GM19099 (cell line): ENCODE data around the gene SLMAP.

Experiments
- POLR2A ChIP-seq: IDR thresholded peaks from 3 replicates; pipeline ENCODE4 v1.6.1; 2011; ENCODE audit warnings: low read depth; ENCODE audit not compliant: insufficient read length; ENCODE audit errors: extremely low read depth

SLMAP gene

GRCh38 chr3:57961177-57961827 lies 205.2 kb downstream of the SLMAP start:
- no peak for TF ChIP-seq POLR2A

DNA sequence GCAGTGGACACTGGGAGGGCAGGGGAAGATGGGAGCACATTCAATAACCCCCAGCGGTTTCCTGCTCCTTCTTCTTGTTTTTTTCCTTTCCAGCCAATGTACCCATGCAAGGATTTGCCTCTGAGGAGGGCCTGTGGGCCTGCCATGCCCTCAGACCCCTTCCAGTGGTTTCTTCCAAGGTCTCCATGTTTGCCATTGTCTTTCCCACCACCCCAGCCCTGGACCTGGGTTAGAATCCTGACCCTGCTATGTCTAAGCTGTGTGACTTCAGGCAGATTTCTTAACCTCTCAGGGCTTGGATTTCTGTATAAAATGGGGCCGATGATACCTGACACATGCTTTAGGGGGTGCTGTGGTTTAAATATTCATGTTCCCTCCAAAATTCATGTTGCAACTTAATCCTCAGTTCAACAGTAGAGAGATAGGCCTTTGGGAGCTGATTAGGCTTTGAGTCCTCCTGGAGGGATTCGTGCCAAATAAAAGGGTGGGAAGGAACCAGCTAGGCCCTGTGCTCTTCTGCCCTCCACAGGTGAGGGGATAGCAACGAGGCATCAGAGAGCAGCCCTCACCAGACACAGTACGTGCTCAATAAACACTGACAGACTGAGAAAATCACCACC lies 205.8 kb downstream of the SLMAP start:
- TF ChIP-seq POLR2A, result no peak

GRCh38 chr3:57962448-57962834 lies 206.3 kb downstream of the SLMAP start:
- no peak for TF ChIP-seq POLR2A

DNA sequence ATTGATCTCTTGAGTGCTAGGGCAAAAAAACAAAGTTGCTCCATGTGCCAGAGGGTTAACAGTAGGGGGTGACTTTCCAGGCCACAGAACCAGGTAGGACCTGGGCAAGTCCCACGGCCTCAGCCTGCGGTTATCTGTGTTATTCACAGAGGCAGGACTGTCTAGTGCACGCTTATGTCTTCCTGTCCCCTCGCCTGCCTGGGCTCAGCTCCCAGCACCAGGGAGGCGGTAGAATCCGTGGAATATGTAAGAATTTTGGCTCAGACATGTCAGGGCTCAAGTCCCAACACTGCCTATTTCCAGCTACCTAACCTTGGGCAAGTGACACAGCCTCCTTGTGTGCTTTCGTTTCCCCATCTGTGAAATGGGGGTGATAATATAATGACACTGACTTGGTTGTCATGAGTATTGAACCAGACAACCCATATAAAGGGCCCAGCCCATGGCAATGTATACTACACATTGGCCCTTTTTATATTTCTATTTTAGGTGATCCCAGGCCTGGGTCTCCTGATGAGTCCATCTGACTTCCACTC lies 207.8 kb downstream of the SLMAP start:
- no peak for TF ChIP-seq POLR2A

GRCh38 chr3:57966829-57967228 lies 210.7 kb downstream of the SLMAP start:
- no peak for TF ChIP-seq POLR2A

GRCh38 chr3:57967590-57967989 lies 211.5 kb downstream of the SLMAP start:
- TF ChIP-seq POLR2A, result no peak

- TF ChIP-seq POLR2A, result no peak
These were observed 212.4 kb downstream of the SLMAP start for GRCh38 chr3:57968501-57968900.

DNA sequence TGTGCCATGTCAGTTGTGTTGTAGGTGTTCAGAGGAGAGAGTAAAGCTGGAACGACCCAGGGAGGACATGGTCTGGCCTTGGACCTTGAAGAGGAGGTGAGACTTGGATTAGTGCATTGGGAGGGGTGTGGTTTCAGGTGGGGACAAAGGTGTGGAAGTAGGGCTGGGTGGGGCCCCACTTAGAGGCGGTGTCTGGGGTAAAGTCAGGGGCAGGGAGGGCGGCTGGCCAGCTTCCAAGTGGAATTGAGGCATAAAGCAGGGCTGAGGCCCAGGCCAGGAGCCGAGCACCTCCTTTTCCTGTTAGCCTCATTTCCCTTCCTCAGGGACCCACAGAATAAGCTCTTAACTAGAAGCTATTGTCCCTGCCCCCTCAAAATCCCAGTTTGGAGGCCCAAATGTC lies 215.9 kb downstream of the SLMAP start:
- TF ChIP-seq POLR2A, result no peak

DNA sequence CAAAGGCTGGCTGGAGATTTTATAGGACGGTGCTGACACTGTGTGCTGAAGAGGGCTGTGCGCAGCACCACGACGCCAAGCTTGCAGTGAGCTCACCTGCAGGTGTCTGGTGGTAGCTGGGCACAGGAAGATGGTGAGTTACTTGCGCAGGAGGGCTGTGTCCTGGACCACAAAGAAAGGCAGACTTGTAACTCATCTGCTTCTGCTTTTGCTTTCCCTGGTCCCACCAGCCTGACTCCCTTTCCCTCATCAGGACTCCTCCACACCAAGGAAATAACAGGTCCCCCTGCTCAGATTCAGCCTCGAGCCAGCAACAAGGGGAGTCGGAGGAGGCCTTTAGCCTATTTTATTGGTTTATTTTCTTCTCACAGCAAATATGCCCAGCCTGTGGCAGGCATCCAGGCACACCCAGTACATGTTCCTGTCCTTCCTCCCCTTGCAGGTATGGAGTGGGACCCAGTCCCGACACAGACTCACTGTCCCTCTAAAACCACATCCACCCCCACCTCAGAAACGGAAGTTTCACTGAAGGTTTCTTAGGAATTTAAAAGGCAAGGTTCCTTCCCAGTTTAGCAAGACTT lies 216.5 kb downstream of the SLMAP start:
- no peak for TF ChIP-seq POLR2A

DNA sequence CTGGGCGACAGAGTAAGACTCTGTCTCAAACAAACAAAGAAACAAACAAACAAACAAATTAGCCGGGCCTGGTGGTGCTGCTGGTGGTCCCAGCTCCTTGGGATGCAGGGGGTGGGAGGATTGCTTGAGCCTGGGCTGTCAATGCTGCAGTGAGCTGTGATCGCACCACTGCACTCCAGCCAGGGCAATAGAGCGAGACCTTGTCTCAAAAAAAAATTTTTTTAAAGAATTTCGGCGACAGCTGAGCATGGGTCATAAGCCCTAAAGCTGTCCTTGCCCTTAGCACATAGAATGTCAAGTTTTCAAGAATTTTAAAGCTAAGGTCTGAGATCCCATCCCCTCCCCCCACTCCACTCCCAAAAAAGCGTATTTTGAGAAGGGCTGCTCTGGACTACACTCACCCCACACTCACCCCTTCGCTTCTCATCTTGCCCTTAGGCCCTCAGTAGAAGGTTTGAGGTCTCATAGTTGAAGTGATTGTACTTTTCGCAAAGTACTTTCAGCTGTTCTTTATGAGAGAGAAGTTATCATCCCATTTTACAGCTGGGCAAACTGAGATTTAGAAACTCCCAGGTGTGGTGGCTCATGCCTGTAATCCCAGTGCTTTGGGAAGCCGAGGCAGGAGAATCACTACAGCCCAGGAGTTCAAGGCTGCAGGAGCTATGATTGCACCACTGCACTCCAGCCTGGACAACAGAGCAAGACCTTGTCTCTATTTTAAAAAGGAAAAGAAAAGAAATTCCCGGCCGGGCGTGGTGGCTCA lies 217.8 kb downstream of the SLMAP start:
- no peak for TF ChIP-seq POLR2A

DNA sequence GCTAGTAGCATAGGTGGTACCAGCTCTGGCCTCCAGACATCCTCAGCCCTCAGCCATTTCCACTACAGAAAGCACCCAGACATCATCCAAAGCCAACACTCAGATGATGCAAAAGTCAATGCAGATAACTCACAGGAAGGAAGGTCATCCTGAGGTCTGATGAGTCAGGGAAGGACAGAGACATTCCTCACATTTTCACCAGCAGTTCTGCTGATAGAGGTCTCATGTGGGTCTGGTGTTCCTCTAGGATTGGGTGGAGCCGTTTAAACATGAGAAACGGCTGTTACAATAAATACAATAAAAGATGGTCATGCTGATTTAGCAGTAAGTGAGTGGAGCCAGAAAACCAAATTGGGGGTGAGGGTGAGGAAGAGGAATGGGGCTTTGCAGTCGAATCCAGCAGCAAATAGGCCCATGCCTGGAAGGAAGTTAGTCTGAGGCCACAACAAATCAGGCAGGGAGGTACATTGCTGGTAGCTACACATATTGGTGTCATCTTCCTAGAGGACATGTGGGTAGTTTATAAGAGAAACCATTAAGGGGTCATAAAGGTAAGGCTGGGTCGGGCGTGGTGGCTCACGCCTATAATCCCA lies 218.8 kb downstream of the SLMAP start:
- TF ChIP-seq POLR2A, result no peak

GRCh38 chr3:57977818-57978235 lies 221.7 kb downstream of the SLMAP start:
- TF ChIP-seq POLR2A, result no peak

- TF ChIP-seq POLR2A, result no peak
These were observed 222.2 kb downstream of the SLMAP start for GRCh38 chr3:57978316-57978715.
